Osteoblast (primary cell): ENCODE results near the gene AK3. TPM values are rescaled to one million over a fixed set of nuclear protein-coding genes. Genes with fewer than 3 reads are reported as not detected.

Experiments used
- DNase-seq: peaks from one replicate; pipeline ENCODE4 v3.0.0; 2011; ENCODE audit warnings: low spot score, mixed read lengths; ENCODE audit not compliant: insufficient read length; ENCODE audit errors: missing footprints
- H2AFZ ChIP-seq: 2 replicates; pipeline ENCODE4 v1.6.0; 2011; ENCODE audit warnings: mild to moderate bottlenecking, low read length
- H3K27ac ChIP-seq: 2 replicates; pipeline ENCODE4 v1.5.1; 2011; ENCODE audit warnings: mild to moderate bottlenecking, low read depth, low read length, moderate library complexity
- H3K27me3 ChIP-seq: 2 replicates; pipeline ENCODE4 v1.6.0; 2012; ENCODE audit warnings: mild to moderate bottlenecking, control low read depth, inconsistent platforms, low read length, moderate library complexity; ENCODE audit not compliant: insufficient read depth
- H3K36me3 ChIP-seq: 2 replicates; pipeline ENCODE4 v1.5.1; 2011; ENCODE audit warnings: mild to moderate bottlenecking, low read length, control low read depth, moderate library complexity; ENCODE audit not compliant: insufficient read depth
- H3K4me1 ChIP-seq: 2 replicates; pipeline ENCODE4 v1.5.1; 2011; ENCODE audit warnings: mild to moderate bottlenecking, low read length, control low read depth, moderate library complexity; ENCODE audit not compliant: insufficient read depth
- H3K4me2 ChIP-seq: 2 replicates; pipeline ENCODE4 v1.6.0; 2011; ENCODE audit warnings: mild to moderate bottlenecking, low read length; ENCODE audit not compliant: insufficient read depth
- H3K4me3 ChIP-seq: fragments of 200-600 bp; sonication (generic); 3 replicates; pipeline ENCODE4 v1.5.1; 2012; ENCODE audit warnings: mild to moderate bottlenecking, low read length, inconsistent platforms; ENCODE audit not compliant: insufficient read depth
- H3K79me2 ChIP-seq: 2 replicates; pipeline ENCODE4 v1.6.0; 2012; ENCODE audit warnings: mild to moderate bottlenecking, low read length, control low read depth, inconsistent platforms; ENCODE audit not compliant: insufficient read depth
- H3K9me3 ChIP-seq: 2 replicates; pipeline ENCODE4 v1.5.1; 2011; ENCODE audit warnings: low read depth, low read length, control low read depth
- H4K20me1 ChIP-seq: 2 replicates; pipeline ENCODE4 v1.6.0; 2012; ENCODE audit warnings: mild to moderate bottlenecking, low read length, control low read depth; ENCODE audit not compliant: insufficient read depth
- total RNA-seq: library from RNA; depleted of rRNA; stranded (reverse); fragments of >200 nt; gene quantifications from 2 replicates; pipeline ENCODE4 v1.2.3, GENCODE V29; 2012
- TF ChIP-seq, protein P1 (sequence below): IDR thresholded peaks from 2 replicates; pipeline ENCODE4 v1.5.1; 2011; ENCODE audit warnings: mild to moderate bottlenecking, low read depth, low read length, moderate library complexity; ENCODE audit errors: extremely low read depth

AK3 gene
- total RNA-seq, 1 donor = 48.9 TPM

DNA sequence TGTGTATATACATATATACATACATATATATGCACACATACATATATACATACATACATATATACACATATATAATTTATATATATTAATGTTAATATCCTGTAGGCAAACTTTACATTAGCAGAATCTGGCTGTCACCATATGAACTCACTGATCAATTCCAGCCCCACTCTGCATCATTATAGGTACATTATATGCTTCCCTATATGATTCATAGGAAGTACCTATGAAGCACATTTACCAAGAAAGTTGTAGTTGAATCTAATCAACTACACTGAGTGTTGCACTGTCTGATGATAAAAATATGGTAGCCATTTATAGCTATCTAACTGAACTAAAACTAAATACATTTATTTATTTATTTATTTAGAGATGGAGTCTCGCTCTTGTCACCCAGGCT lies 69.3 kb downstream of the AK3 start:
- Histone ChIP-seq H3K4me2 (no peak overlapping the region), H3K79me2 (no peaks in the 10 kb centered on the region), H3K9me3 (no peaks in the 10 kb centered on the region), H2AFZ (no peak overlapping the region), H4K20me1 (no peaks in the 10 kb centered on the region), H3K4me1 (peaks cover 7% of the 10 kb centered on the region), H3K36me3 (no peaks in the 10 kb centered on the region), H3K27ac (no peak overlapping the region), H3K4me3 (no peak overlapping the region), H3K27me3 (no peaks in the 10 kb centered on the region)
- TF ChIP-seq, protein P1, sequence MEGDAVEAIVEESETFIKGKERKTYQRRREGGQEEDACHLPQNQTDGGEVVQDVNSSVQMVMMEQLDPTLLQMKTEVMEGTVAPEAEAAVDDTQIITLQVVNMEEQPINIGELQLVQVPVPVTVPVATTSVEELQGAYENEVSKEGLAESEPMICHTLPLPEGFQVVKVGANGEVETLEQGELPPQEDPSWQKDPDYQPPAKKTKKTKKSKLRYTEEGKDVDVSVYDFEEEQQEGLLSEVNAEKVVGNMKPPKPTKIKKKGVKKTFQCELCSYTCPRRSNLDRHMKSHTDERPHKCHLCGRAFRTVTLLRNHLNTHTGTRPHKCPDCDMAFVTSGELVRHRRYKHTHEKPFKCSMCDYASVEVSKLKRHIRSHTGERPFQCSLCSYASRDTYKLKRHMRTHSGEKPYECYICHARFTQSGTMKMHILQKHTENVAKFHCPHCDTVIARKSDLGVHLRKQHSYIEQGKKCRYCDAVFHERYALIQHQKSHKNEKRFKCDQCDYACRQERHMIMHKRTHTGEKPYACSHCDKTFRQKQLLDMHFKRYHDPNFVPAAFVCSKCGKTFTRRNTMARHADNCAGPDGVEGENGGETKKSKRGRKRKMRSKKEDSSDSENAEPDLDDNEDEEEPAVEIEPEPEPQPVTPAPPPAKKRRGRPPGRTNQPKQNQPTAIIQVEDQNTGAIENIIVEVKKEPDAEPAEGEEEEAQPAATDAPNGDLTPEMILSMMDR = no peak
- no peak for DNase-seq

DNA sequence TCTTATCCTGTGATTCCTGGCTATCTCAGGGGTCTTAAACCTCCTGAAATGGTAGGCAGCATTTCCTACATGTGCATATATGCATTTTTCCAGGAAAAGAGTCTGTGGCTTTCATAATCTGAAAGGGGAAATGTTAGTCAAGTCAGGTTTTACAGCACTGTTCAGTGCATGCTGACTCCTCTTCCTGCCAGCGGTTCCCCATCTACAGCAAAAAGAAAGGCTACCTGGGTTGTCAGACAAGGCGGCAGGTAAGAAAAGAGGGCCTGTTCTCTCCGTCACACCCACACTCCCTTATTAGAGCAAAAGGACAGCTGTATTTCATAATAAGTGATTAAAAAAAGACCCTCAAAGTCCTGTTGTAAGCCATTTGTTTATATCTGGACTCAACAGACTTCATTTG lies 70.4 kb downstream of the AK3 start:
- H3K79me2 ChIP-seq = no peaks in the 10 kb centered on the region
- no peak for DNase-seq
- H3K9me3 ChIP-seq = no peaks in the 10 kb centered on the region
- no peak overlapping the region for H3K27ac ChIP-seq
- no peaks in the 10 kb centered on the region for H4K20me1 ChIP-seq
- peaks cover 15% of the 10 kb centered on the region for H3K4me1 ChIP-seq
- H3K4me2 ChIP-seq = no peak overlapping the region
- H3K4me3 ChIP-seq = no peak overlapping the region
- TF ChIP-seq, protein P1 = no peak
- H2AFZ ChIP-seq = no peak overlapping the region
- no peaks in the 10 kb centered on the region for H3K36me3 ChIP-seq
- no peaks in the 10 kb centered on the region for H3K27me3 ChIP-seq

DNA sequence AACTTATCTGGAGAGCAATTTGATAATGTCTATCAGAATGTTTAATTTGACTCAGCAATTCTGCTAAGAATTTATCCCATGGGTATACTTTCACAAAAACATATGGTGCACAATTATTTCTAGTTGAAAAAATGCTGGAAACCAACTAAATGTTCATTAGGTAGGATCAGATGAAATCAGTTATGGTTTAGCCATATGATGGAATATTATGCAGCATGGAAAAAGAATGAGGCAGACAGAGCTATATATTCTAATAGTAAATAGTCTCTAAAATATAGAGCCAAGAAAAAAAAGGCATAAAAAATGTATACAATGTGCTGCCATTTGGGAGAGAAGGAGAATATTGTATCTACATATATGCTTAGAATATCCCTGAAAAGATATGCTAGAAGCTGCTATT lies 71.1 kb downstream of the AK3 start:
- Histone ChIP-seq H4K20me1 (no peaks in the 10 kb centered on the region), H3K36me3 (no peaks in the 10 kb centered on the region), H3K9me3 (no peaks in the 10 kb centered on the region), H3K4me3 (no peak overlapping the region), H2AFZ (no peak overlapping the region), H3K27me3 (no peaks in the 10 kb centered on the region), H3K4me2 (no peak overlapping the region), H3K4me1 (peaks cover 17% of the 10 kb centered on the region), H3K79me2 (no peaks in the 10 kb centered on the region), H3K27ac (no peak overlapping the region)
- TF ChIP-seq, protein P1 = no peak
- no peak for DNase-seq

DNA sequence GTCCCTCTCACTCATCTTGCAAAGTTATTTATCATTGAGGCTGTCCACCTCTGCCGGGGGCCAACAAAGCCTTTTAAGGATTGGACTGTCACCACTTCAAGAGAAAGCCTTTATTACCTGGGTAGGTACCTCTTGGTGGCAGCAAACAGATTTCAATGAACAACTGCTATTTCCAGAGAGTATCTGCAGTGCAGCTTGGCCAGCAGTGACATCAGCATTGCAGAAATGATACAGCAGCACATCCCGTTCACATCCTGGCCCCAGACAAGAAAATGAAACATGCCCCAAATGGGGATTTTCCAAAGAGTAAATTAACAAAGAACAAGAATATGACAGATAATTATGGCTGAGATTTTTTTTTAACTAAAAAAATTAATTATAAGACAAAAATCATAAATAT lies 72.4 kb downstream of the AK3 start:
- no peaks in the 10 kb centered on the region for H3K9me3 ChIP-seq
- H3K4me3 ChIP-seq = no peak overlapping the region
- H3K36me3 ChIP-seq = no peaks in the 10 kb centered on the region
- DNase-seq = no peak
- peaks cover 19% of the 10 kb centered on the region for H3K4me1 ChIP-seq
- H4K20me1 ChIP-seq = no peaks in the 10 kb centered on the region
- no peak overlapping the region for H3K4me2 ChIP-seq
- H3K79me2 ChIP-seq = no peaks in the 10 kb centered on the region
- H3K27ac ChIP-seq = no peak overlapping the region
- TF ChIP-seq, protein P1 = no peak
- H3K27me3 ChIP-seq = no peaks in the 10 kb centered on the region
- H2AFZ ChIP-seq = no peak overlapping the region
